ENCODE data around the gene ATP5MC3.

Gene ATP5MC3

DNA sequence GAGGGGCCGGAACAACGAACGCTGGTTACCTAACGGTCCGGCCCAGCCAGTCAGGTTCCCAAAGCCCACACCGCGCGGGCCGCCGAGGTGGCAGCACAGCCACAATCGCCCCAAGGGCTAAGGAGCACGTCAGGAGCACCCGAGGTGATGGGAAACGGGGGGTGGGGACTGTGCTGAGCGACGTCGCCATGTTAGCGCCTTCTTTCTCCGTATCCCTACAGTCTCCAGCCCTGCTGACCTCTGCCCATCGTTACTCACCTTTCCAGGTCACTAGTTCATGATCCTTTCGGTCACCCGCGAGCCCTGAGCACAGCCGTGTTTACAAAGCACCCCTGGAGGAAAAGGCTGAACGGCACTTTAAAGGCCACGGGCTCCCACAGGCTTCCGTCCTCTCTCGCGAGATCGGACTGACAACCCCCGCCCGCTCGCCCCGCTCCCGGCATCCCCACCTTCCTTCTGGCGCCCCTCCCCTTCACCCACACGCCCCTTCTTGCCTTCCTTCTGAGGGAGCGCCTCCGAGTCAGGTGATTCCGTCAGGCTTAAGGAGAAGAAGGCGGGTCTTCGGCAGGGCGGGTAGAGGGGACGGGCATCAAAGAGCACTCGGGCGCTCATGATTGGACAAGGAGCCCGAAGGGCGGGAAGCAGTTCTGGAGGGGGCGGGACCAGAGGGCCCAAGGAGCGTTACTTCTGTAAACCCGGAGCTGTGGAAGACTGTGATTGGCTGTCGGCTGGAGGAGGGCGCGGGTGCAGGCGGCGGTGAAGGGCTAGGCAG lies 13.5 kb downstream of the ATP5MC3 start, which contains the start of gene ATF2:
Gene ATF2, minus strand, starts transcription at position 412 of the 772 bp plus-strand sequence. CDS start 31,760 bp downstream, outside the sequence.
- DNase-seq, result peak; percentile 99

DNA sequence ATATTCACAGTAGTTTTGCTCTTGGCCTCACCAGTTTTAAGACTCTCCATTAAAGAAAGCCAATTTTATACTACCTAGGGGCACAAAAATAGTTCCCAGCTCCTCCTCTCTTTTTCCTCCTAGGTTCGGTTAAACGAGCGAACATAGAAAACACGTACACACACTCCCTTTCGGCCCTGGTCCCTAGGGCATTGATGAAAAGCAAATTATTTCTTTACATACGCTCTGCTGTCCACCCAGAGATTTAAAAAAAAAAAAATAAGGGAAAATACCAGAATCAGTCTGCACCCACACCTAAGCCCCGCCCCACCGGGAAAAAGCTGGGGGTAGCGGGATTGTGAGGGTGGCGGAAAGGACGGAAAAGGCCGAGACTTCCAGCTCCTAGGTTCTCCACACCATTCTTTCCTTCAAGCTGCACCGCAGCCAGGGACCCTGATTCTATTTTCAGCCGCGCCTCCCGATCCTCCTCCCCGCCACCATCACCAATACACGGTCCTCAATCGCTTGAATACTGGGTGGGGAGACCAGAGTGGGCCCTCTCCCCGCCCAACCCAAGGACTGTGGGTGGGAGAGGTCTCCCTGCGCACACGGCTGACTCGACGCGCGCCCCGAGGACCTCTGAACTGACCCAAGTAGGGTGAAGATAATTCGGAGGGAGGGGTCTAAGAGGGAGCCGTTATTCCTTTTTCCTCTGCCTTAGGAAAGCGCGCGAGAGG lies 14.3 kb downstream of the ATP5MC3 start:
- no peak for DNase-seq

DNA sequence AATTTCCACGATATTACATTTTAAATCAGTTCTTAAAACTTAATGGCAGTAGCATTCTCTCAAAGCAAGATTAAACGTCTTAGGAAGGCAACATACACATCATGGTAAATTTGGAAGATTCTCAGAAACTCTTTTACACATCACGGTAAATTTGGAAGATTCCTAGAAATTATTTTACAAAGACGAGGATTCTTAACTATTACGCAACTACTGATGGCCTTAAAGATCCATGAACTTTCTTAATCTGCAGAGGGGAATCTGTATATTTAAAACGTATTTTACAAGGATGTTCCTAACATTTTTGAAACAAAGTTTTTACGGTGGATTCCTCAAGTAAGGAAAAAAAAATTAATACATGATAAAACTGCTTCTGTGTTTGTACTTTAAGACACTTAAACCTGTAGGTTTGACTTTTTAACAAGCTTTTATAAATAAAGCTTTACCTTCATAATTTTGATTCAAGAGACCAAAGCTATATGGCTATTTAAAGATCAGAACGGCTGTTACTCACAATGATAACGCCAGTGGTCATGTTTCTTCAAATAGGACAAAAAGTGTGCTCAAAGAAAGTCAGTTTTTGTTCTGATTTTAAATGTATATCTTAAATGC lies 15.2 kb downstream of the ATP5MC3 start:
- DNase-seq, result no peak

DNA sequence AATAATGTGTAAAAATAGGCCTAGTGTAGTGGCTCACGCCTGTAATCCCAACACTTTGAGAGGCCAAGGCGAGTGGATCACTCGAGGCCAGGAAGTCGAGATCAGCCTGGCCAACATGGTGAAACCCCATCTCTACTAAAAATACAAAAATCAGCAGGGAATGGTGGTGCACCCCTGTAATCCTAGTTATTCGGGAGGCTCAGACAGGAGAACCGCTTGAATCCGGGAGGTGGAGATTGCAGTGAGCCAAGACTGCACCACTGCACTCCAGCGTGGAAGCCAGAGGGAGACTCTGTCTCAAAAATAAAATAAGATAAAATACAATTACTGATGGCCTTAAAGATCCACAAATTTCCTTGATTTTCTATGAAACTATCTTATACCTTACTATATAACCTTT lies 17.3 kb downstream of the ATP5MC3 start:
- no peak for DNase-seq

DNA sequence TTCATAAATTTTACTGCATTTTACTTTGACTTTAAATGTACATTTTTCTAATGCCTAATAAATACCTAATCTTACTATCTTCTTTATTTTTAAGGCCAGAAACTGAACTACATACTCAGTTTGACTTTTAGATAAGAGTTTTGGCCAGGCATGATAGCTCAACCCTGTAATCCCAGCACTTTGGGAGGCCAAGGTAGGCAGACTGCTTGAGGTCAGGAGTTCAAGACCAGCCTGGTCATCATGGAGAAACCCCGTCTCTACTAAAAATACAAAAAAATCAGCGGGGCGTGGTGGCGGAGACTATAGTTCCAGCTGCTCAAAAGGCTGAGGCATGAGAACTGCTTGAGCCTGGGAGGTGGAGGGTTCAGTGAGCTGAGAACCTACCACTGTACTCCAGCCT lies 22.6 kb downstream of the ATP5MC3 start:
- DNase-seq, result no peak

DNA sequence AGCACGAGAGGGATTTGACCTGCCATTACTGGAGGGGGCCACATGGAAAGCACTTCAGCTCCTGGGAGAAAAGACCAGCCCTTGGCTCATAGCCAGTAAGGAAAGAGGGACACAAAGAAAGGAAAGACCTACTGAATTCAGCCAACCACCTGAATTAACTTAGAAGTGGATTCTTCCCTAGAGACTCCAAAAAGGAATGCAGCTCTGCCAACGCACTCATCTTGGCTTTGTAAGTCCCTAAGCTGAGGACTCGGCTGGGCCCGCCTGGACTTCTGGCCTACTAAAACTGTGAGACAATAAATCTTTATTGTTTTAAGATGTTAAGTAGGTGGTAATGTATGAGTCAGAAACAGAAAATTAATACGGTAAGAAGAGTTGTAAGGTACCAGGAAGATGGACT lies 25.0 kb downstream of the ATP5MC3 start:
- DNase-seq, result no peak

DNA sequence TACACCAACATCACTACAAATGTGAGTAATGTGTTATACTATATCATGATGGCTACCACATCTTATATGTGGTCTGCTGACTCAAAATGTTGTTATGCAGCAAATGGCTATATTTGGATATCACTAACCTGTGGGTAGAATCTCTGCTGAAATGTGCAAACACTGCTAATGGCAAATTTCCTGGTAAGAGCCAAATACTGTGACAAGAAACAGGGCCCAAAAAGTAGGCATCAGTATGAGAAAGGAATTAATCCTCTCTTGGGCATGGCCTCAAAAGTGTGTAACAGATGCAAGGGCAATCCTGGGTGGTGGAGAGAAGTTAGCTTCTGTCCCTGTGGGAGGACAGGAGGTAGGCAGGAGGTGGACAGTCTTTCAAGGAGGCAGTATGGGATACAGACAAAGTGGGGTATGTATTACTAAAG lies 26.8 kb downstream of the ATP5MC3 start:
- no peak for DNase-seq

DNA sequence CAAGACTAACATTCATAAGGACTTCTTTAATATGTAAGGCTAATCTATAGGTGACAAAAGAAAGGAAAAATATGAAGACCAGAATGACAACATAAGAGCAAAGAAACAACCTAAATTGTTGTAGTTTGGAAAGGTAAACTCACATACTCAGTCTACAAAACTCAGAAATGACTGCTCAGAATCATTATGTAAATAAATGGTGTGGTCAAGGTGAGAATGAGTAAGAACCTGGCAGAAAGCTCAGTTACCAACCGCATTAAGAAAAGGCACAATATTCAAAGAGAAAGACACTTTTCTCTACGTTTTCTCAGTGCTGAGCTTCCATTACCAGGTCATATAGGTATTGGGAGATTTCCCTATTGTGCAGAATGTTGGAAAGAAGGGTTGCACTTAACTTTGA lies 29.3 kb downstream of the ATP5MC3 start:
- DNase-seq, result no peak

DNA sequence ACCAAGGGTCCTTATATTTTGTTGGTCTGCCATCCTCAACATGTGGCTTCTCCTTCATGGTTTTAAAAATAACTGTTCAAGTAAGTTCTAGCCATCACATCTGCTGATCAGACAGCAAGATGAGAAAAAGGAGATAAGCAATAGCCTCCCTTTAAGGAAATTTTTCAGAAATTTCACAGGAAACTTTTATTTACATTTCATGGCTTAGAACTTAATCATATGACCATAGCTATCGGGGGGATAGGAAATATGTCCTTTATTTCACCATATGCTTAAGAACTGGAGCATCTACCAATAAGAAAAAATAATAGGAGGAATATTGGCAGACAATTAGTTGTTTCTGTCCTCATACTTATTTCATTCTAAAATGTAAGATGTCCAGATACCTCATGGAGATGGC lies 29.7 kb downstream of the ATP5MC3 start:
- DNase-seq, result no peak

DNA sequence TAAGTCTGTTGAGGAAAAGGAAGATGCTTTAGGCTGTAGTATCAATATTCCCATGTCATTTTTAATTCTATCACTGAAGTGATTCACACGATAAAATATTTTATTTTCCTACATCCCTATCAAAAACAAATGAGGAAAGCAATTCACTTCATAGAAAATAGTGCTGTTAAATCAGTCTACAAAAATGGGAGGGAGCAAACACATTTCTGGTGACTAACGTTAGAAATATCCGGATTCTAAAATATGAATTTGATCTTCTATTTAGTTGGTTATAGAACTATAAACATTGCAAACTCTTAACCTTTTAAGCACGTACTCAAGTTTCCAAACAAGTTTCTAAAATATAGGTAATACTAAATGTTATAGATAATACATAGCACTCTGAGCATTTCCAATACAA lies 34.3 kb downstream of the ATP5MC3 start:
- no peak for DNase-seq

DNA sequence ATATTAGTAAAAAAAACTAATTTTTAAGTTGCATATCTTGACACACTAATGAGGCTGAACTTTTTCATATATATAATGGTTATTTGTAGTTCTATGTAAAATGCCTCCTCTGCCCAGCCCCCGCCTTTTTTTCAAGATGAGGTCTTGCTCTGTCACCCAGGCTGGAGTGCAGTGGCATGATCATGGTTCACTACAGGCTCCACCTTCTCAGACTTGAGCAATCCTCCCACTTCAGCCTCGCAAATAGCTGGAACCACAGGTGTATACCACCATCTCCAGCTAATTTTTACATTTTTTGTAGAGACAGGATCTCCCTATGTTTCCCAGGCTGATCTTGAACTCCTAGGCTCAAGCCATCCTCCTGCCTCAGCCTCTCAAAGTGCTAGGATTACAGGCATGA lies 37.8 kb downstream of the ATP5MC3 start:
- DNase-seq, result no peak

DNA sequence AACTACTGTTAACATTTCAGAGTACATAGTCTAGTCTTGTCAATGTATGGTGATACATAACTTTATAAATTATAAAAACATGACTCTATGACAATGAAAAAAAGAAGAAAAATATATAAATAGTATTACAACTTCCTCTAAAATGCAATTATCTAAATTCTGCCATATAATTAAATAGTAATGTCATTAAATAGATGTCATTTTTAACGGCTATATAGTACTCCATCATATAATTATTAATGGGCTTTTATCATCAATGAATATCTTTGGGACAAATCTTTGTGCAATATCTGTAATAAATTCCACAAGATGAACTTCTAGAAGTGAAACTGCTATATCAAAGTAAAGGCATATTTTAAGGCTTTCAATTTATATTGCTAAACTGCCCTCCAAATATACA lies 38.3 kb downstream of the ATP5MC3 start:
- DNase-seq, result no peak

DNA sequence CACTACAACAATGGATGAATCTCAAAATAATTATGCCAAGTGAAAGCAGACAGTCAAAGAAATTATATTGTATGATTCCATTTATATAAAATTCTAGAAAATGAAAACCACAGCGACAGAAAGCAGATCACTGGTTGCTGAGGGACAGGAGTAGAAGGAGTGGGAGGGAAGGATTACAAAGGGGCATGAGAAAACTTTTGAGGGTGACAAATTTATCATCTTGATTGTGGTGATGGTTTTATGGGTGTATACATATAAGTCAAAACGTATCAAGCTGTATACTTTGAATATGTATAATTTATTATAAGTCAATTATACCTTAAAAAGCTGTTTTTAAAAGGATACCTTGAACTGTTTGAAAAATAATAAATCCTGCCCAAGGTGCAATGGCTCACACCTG lies 41.2 kb downstream of the ATP5MC3 start:
- no peak for DNase-seq

DNA sequence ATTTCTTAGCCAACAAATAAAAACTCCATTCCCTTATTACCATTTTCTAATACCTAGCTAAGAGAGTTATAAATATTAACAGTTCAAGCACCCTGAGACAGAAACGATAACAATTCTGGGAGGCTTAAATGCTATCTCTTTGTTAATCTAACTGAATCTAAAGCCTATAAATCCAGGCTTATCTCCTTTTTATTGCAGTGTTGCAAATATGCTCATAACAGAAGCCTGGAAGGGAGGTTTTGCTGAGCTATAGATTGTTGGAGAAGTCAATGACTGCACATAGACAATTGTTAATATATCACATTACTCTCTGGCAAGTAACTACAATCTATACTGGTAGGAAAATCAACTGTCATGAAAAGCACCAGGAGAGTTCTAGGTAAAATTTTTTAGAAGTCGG lies 43.7 kb downstream of the ATP5MC3 start:
- DNase-seq, result no peak

DNA sequence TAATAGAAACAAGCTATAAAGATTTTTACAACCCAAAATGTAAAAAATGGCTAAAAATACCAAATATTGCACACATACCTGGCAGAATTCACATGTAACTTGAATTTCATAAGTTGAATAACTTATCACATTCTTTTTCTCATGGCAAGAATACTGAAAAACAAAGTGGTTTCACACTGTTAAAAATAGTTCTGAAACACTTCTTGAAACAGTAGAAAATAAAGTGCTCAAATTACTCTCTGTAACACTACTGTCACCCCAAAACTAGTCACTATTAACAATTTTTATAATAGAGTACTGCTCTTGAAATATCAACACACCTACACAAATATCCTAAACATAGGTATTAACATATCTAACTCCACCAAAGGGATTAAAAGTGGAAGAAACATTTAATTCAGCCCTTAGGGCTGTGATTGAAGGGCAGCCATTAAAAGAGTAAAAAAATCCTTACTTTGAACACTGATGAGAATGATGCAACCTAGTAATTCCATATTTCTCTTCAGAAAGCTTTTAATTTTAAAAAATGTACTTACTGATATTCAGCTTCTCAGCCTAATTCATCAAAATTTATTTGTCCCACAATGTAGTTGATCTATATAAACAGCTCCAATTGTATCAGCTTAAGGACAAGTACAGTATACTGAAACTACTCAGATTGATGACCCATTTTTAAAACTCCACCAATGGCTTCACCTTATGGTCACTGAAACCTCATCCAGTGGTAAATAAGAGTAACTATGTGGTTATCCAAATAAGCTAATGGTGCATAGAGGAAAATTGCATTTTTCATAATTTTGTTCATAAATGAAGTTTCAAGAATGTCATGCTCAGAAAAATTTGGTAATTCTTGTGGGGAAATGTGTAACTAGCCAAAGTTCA lies 44.9 kb downstream of the ATP5MC3 start:
- DNase-seq, result no peak

DNA sequence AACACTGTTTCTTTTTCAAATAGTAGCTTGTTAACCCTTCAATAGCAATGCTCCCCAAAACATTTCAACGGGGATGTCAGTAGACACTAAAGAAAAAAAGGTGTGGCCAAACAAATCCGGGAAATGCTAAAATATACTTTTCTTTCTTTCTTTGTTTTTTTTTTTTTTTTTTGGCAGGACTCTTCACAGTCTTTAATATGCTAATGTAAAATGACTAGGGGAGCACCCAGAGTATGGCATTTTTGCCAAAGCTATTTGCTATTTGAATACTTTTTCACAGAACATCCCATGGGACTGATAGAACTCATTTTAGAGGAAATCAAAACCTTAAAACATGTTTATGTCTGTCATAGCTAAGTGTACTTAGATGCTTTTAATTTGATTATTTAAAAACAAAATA lies 45.6 kb downstream of the ATP5MC3 start:
- DNase-seq, result no peak

DNA sequence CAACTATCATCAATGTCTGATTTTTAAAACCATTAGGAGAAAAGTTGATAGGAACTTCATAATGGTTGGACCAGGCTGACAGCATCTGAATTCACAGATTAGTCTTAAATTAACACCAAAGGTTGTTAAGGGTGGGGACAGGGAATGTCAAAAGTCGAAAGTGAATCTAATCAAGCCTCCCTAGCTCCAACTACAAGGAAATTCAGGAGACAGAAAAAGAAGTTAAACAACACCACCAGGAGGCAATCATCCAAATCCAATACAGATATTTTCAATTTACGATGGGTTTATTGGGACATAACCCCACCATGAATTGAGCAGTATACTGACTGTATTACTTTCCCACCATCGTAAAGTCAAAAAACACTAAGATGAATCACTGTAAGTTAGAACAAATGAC lies 46.3 kb downstream of the ATP5MC3 start:
- no peak for DNase-seq

DNA sequence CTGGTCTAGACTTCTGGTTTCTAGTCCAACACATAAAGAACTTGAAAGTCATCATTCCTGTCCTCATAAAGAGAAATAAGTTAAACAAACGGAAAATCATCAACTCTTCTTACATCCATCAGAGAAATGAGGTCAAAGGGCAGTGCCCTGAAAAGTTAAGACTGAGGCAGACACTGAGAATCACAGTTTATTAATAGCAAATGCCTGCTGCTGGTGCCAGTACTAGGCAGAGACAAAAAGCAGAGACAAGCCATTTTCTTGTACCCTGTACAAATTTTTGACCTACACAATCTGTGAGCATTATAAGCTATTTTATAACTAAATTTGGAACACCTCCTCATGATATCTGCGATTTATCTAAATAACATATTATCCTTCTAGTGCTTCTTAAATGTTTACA lies 50.3 kb downstream of the ATP5MC3 start:
- DNase-seq, result no peak

DNA sequence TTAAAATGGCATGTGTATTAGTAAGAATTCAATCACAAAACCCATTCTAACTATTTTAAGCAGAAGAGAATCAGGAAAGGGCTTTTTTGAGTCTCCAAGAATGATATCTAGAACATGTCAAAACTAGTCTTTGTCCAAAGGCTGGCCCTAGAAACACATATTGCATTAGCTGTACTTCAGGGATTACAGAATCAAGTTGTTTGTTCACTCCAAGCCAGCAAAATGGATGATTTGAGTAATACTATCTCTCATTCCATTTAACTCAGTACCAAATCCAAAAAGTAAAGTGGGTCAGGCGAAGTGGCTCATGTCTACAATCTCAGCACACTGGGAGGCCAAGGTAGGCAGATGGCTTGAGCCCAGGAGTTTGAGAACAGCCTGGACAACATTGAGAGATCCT lies 54.8 kb downstream of the ATP5MC3 start:
- DNase-seq, result no peak
